AG04450 (cell line): Measurements from ENCODE around the gene PARD3. TPM values are rescaled to one million over a fixed set of nuclear protein-coding genes. Genes with fewer than 3 reads are reported as not detected.

ENCODE experiments used
- CTCF ChIA-PET: fragments of 300-600, 350-600 bp; formaldehyde crosslinking; extraction: SDS; loops from one replicate; lab custom pipeline; 2022; ENCODE audit warnings: antibody characterized with exemption, inconsistent platforms; lab: Charles Lee
- POLR2A ChIA-PET: fragments of 350-600 bp; formaldehyde crosslinking; extraction: SDS; loops from one replicate; lab custom pipeline; 2021; ENCODE audit warnings: antibody characterized with exemption, inconsistent platforms; lab: Yijun Ruan, JAX
- DNase-seq: peaks from one replicate; pipeline ENCODE4 v3.0.0-alpha.2; 2011; ENCODE audit warnings: low read depth, low spot score
- H3K27ac ChIP-seq: one replicate; pipeline ENCODE4 v1.5.1; 2012; ENCODE audit warnings: low read depth, low read length, control low read depth
- H3K27me3 ChIP-seq: one replicate; pipeline ENCODE4 v1.6.0; 2012; ENCODE audit warnings: low read length; ENCODE audit not compliant: control insufficient read depth, insufficient read depth
- H3K4me3 ChIP-seq: 2 replicates; pipeline ENCODE4 v1.5.1; 2011; ENCODE audit warnings: mild to moderate bottlenecking, low read depth, low read length, control low read depth
- H3K9me3 ChIP-seq: 2 replicates; pipeline ENCODE4 v1.5.1; 2012; ENCODE audit warnings: low read length; ENCODE audit not compliant: control insufficient read depth, insufficient read depth
- polyA plus RNA-seq: library from polyadenylated mRNA; depleted of rRNA; stranded (reverse); fragments of >200 nt; gene quantifications from 2 replicates; pipeline ENCODE4 v1.2.3, GENCODE V29; 2011
- TF ChIP-seq, protein P1 (sequence below): IDR thresholded peaks from 2 replicates; pipeline ENCODE4 v1.5.1; 2011; ENCODE audit warnings: low read depth, low read length, control low read depth, inconsistent platforms

PARD3 gene
- polyA plus RNA-seq, 1 experiment, result 43.1 TPM

DNA sequence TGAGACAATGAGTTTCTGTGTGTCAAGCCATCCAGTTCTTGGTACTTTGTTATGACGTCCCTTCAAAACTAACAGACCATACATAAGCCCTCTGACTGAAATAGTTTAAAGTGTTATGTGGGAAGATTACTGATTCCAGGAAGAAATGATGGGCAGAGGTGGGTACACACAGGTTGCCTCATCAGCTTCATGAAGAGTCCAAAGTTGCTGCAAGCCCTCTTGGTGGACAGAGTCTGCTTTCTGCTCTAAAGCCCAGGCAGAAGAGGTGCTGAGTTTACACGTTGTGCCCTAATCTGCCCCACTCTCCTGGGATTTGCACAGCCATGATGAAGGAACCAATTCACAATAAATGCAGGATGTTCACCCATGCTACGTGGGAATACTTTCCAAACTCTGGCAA lies 187.4 kb downstream of the PARD3 start:
- CTCF ChIA-PET, result interaction anchor here (1.0 kb wide), 1 partner anchor 11 kb away, joined by 3 read pairs; no protein-coding TSS in a partner anchor
- Histone ChIP-seq H3K27me3 (no peaks in the 10 kb centered on the region), H3K9me3 (no peaks in the 10 kb centered on the region), H3K27ac (no peak overlapping the region), H3K4me3 (no peak overlapping the region)
- no peak for DNase-seq
- POLR2A ChIA-PET, result no interaction called here
- TF ChIP-seq, protein P1, sequence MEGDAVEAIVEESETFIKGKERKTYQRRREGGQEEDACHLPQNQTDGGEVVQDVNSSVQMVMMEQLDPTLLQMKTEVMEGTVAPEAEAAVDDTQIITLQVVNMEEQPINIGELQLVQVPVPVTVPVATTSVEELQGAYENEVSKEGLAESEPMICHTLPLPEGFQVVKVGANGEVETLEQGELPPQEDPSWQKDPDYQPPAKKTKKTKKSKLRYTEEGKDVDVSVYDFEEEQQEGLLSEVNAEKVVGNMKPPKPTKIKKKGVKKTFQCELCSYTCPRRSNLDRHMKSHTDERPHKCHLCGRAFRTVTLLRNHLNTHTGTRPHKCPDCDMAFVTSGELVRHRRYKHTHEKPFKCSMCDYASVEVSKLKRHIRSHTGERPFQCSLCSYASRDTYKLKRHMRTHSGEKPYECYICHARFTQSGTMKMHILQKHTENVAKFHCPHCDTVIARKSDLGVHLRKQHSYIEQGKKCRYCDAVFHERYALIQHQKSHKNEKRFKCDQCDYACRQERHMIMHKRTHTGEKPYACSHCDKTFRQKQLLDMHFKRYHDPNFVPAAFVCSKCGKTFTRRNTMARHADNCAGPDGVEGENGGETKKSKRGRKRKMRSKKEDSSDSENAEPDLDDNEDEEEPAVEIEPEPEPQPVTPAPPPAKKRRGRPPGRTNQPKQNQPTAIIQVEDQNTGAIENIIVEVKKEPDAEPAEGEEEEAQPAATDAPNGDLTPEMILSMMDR, result no peak

DNA sequence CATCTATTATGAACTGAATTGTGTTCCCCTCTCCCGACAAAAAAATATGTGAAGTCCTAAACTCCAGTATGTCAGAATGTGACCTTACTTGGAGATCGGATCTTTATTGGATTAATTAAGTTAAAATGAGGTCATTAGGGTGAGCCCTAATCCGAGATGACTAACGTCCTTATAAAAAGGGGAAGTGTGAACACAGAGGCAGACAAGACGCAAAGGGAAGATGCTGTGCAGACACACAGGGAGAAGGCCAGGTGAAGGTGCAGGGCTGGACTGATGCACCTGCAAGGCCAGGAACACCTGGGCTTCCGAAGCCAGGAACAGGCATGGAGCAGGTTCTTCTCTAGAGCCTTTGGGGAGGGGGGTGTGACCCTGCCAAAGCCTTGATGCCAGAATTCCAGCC lies 187.8 kb downstream of the PARD3 start:
- ChIA-PET POLR2A (interaction anchor here (0.7 kb wide), 1 partner anchor 65 kb away, joined by 3 read pairs; no protein-coding TSS in a partner anchor), CTCF (no interaction called here)
- no peak for DNase-seq
- TF ChIP-seq, protein P1, result no peak
- H3K27me3 ChIP-seq, result no peaks in the 10 kb centered on the region
- no peaks in the 10 kb centered on the region for H3K9me3 ChIP-seq
- H3K27ac ChIP-seq, result no peak overlapping the region
- H3K4me3 ChIP-seq, result no peak overlapping the region

DNA sequence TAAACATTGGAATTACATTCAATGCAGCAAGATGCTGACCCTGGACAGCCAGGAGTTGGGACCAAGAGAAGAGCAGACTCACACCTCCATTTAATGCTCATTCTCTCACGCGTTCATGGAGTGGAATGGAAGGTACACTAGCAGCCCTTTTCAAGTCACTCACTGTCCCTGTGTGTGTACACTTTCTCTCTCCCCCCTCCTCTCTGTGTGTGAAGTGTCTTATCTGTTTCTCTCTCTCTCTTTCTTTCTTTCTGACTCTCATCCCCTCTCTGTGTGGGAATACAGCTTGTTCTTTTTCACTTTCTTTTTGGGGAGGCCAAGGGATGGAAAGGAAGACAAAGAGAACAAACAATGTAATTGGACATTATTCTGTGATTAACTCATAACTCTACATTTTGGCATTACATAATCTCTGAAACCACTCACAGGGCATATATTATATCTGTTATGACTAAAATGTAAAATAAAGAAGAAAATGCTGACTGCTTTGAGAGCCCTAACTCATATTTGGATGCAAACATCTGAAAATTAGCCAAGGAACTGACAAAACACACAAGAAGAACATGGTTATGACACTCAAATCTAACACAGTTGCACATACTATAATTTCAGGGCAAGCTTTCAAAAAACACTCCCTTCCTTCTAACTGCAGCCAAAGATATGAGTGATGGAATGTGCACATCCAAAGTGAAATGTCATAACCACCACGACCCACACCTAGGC lies 188.8 kb downstream of the PARD3 start:
- no peaks in the 10 kb centered on the region for H3K9me3 ChIP-seq
- TF ChIP-seq, protein P1, result no peak
- ChIA-PET POLR2A (no interaction called here), CTCF (no interaction called here)
- no peak overlapping the region for H3K4me3 ChIP-seq
- no peak overlapping the region for H3K27ac ChIP-seq
- no peak for DNase-seq
- H3K27me3 ChIP-seq, result no peaks in the 10 kb centered on the region

DNA sequence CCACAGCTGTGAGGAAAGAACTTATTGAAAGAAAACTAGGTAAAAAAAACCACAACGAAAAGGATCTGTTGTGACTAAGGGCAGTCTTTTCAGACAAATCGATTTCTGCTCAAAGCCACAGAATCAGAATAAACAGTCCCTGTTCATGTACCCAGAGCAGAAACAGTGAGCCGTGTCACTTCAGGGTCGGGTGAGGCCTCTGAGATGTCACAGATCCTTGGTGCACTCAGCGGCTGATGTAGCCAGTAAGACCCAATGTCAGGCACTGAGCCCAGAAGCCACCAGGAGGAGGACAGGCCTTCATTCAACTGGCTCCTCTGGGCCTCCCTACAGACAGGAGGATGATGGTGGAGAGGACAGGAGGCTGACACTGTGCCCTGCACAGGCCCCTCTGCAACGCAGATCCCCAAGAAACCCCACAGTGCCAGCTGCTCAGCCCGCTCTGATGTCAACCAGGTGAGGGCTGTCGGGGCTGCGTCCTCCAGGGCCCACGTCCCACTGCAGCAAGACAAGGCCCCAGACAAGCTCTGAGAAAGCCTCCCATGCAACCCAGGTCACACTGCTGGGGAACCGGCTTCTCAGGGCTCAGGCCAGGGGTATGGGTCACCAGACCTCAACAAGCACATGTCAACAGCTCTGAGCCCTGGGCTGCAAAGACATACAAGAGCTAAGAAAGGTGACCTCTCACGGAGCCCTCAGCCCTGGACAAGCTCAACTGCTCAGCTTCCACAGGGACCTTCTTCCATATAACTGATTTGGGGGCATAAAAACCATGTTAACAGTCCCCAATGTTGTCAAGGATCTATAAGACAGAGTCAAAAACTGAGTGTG lies 190.6 kb downstream of the PARD3 start:
- H3K27ac ChIP-seq, result no peak overlapping the region
- ChIA-PET POLR2A (interaction anchor here (0.5 kb wide), 1 partner anchor 16 kb away, joined by 5 read pairs; no protein-coding TSS in a partner anchor), CTCF (no interaction called here)
- DNase-seq, result no peak
- H3K9me3 ChIP-seq, result no peaks in the 10 kb centered on the region
- TF ChIP-seq, protein P1, result no peak
- no peaks in the 10 kb centered on the region for H3K27me3 ChIP-seq
- no peak overlapping the region for H3K4me3 ChIP-seq

DNA sequence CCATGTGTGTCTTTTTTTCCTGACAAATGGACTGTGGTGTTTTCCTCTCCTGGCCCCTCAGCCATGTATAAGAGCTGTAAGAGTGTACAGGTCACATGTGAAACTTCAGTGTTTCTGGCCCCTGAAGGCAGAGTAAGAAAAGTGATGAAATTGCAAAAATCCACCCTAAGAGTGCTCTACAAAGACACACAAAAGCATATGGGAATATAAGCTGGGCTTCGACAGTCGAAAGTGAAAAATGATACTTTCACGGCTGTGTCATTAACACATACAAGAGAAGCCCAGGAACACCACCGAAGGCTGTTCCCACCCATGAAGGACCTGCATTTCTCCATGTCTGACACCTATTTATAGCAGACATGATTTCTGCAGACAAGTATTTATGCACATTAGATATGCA lies 192.2 kb downstream of the PARD3 start:
- Histone ChIP-seq H3K27me3 (no peaks in the 10 kb centered on the region), H3K9me3 (no peaks in the 10 kb centered on the region), H3K4me3 (no peak overlapping the region), H3K27ac (no peak overlapping the region)
- TF ChIP-seq, protein P1, result no peak
- POLR2A ChIA-PET, result no interaction called here
- CTCF ChIA-PET, result interaction anchor here (1.4 to 2.1 kb wide), 3 partner anchors 12 to 15 kb away, joined by 3 to 13 read pairs (median 3); no protein-coding TSS in a partner anchor
- DNase-seq, result no peak
